ENCODE data around the gene TUB. TPM values are rescaled to one million over a fixed set of nuclear protein-coding genes. Genes with fewer than 3 reads are reported as not detected.
A peak's percentile ranks its signal among the peaks of the same experiment; 100 is the strongest.

TUB gene
- total and polyA plus RNA-seq, 3 experiments from 2014 or later: 0.11 to 0.24 TPM; not detected in 1

- POLR2A ChIA-PET: no interaction called here
- H3K27ac Mint-ChIP-seq: no peak overlapping the region
- no peak overlapping the region for H3K4me3 Mint-ChIP-seq
- no peaks in the 10 kb centered on the region for H3K27me3 ChIP-seq (ENCODE audit: insufficient read depth, low read length, poor library complexity, severe bottlenecking)
- no peaks in the 10 kb centered on the region for H3K36me3 ChIP-seq (ENCODE audit: insufficient read depth, low read length)
- H3K4me1 Mint-ChIP-seq: no peaks in the 10 kb centered on the region
- no peak for DNase-seq
- H3K27ac ChIP-seq (ENCODE audit: low read depth, low read length): no peak overlapping the region
- H3K4me1 ChIP-seq (ENCODE audit: insufficient read depth, low read length): no peaks in the 10 kb centered on the region
- H3K4me3 ChIP-seq (ENCODE audit: low read length): no peak overlapping the region
- H3K9me3 Mint-ChIP-seq: no peaks in the 10 kb centered on the region
- H3K36me3 Mint-ChIP-seq: peaks cover 0 to 2% (median 0%) of the 10 kb centered on the region in 3 donors
- H3K9me3 ChIP-seq (ENCODE audit: low read length): no peaks in the 10 kb centered on the region
- H3K27me3 Mint-ChIP-seq: peaks cover 0 to 19% of the 10 kb centered on the region in 2 donors
- CTCF ChIA-PET: no interaction called here
Measured at GRCh38 chr11:8040261-8040920, 40.6 kb upstream of the TUB start.

DNA sequence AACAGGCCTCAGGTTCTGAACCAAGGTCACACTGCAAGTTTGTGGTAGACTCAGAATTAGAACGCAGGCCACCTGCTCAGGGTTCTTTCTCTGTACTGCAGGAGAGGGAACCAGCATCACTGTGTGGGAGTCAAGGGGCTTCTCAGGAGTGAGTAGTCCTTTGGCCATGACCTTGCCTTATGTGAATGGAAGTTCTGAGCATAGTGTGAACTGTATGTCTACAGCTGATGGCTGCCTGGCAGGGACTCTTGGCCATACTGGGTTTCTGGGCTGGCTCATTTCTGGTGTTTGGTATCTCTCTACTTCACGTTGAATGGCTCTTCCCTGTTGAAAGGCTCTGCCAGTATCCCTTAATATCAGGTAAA is 40.1 kb upstream of the TUB start:
- CTCF ChIA-PET: no interaction called here
- POLR2A ChIA-PET: no interaction called here
- H3K9me3 ChIP-seq (ENCODE audit: low read length): no peaks in the 10 kb centered on the region
- no peaks in the 10 kb centered on the region for H3K27me3 ChIP-seq (ENCODE audit: insufficient read depth, low read length, poor library complexity, severe bottlenecking)
- no peaks in the 10 kb centered on the region for H3K4me1 Mint-ChIP-seq
- H3K36me3 Mint-ChIP-seq: peaks cover 0 to 2% (median 0%) of the 10 kb centered on the region in 3 donors
- no peaks in the 10 kb centered on the region for H3K4me1 ChIP-seq (ENCODE audit: insufficient read depth, low read length)
- no peak overlapping the region for H3K4me3 ChIP-seq (ENCODE audit: low read length)
- peaks cover 0 to 19% of the 10 kb centered on the region in 2 donors for H3K27me3 Mint-ChIP-seq
- no peak overlapping the region for H3K27ac Mint-ChIP-seq
- no peaks in the 10 kb centered on the region for H3K36me3 ChIP-seq (ENCODE audit: insufficient read depth, low read length)
- H3K9me3 Mint-ChIP-seq: no peaks in the 10 kb centered on the region
- H3K27ac ChIP-seq (ENCODE audit: low read depth, low read length): no peak overlapping the region
- DNase-seq: no peak
- H3K4me3 Mint-ChIP-seq: no peak overlapping the region

DNA sequence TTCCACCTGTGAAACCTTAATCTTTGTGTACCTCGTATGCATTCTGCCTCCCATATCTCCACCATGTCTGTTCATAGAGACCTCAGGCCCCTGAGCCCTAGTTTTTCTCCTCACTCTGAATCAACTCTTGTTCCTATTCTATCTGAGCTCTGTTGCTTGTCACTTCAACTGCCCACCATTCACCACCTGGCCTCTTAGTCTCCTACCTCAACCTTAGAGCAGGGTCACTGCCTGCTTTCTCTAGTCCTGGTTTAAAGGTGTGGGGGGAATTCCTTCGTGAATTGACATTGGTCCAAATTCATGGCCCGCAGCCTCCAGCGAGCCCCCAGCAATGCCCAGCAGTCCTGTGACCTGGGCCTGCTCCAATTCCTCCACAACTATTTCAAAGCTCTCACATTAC is 39.4 kb upstream of the TUB start:
- Mint-ChIP-seq H3K9me3 (no peaks in the 10 kb centered on the region), H3K4me3 (no peak overlapping the region), H3K27me3 (peaks cover 0 to 19% of the 10 kb centered on the region in 2 donors), H3K36me3 (peaks cover 0 to 2% (median 0%) of the 10 kb centered on the region in 3 donors), H3K27ac (no peak overlapping the region), H3K4me1 (no peaks in the 10 kb centered on the region)
- Histone ChIP-seq H3K4me3 (ENCODE audit: low read length) (no peak overlapping the region), H3K27ac (ENCODE audit: low read depth, low read length) (no peak overlapping the region), H3K9me3 (ENCODE audit: low read length) (no peaks in the 10 kb centered on the region), H3K36me3 (ENCODE audit: insufficient read depth, low read length) (no peaks in the 10 kb centered on the region), H3K4me1 (ENCODE audit: insufficient read depth, low read length) (no peaks in the 10 kb centered on the region), H3K27me3 (ENCODE audit: insufficient read depth, low read length, poor library complexity, severe bottlenecking) (no peaks in the 10 kb centered on the region)
- POLR2A ChIA-PET: no interaction called here
- CTCF ChIA-PET: no interaction called here
- no peak for DNase-seq

- no peak for DNase-seq
- ChIA-PET CTCF (no interaction called here), POLR2A (no interaction called here)
- peaks cover 0 to 16% of the 10 kb centered on the region in 2 donors for H3K27me3 Mint-ChIP-seq
- no peaks in the 10 kb centered on the region for H3K4me1 Mint-ChIP-seq
- Histone ChIP-seq H3K4me3 (ENCODE audit: low read length) (no peak overlapping the region), H3K4me1 (ENCODE audit: insufficient read depth, low read length) (no peaks in the 10 kb centered on the region), H3K27ac (ENCODE audit: low read depth, low read length) (no peak overlapping the region), H3K36me3 (ENCODE audit: insufficient read depth, low read length) (no peaks in the 10 kb centered on the region), H3K27me3 (ENCODE audit: insufficient read depth, low read length, poor library complexity, severe bottlenecking) (no peaks in the 10 kb centered on the region), H3K9me3 (ENCODE audit: low read length) (no peaks in the 10 kb centered on the region)
- H3K9me3 Mint-ChIP-seq: no peaks in the 10 kb centered on the region
- H3K36me3 Mint-ChIP-seq: peaks cover 0 to 2% (median 0%) of the 10 kb centered on the region in 3 donors
- no peak overlapping the region for H3K4me3 Mint-ChIP-seq
- no peak overlapping the region for H3K27ac Mint-ChIP-seq
Measured at GRCh38 chr11:8043756-8044155, 37.3 kb upstream of the TUB start.

GRCh38 chr11:8045839-8046238 is 35.2 kb upstream of the TUB start:
- H3K4me3 Mint-ChIP-seq: no peak overlapping the region
- no peak overlapping the region for H3K27ac ChIP-seq (ENCODE audit: low read depth, low read length)
- DNase-seq: no peak
- no peaks in the 10 kb centered on the region for H3K27me3 ChIP-seq (ENCODE audit: insufficient read depth, low read length, poor library complexity, severe bottlenecking)
- H3K4me1 Mint-ChIP-seq: no peaks in the 10 kb centered on the region
- H3K27ac Mint-ChIP-seq: no peak overlapping the region
- H3K4me1 ChIP-seq (ENCODE audit: insufficient read depth, low read length): no peaks in the 10 kb centered on the region
- ChIA-PET POLR2A (no interaction called here), CTCF (no interaction called here)
- no peaks in the 10 kb centered on the region for H3K9me3 ChIP-seq (ENCODE audit: low read length)
- no peaks in the 10 kb centered on the region for H3K36me3 Mint-ChIP-seq
- H3K36me3 ChIP-seq (ENCODE audit: insufficient read depth, low read length): no peaks in the 10 kb centered on the region
- H3K27me3 Mint-ChIP-seq: peaks cover 0 to 10% of the 10 kb centered on the region in 2 donors
- no peak overlapping the region for H3K4me3 ChIP-seq (ENCODE audit: low read length)
- no peaks in the 10 kb centered on the region for H3K9me3 Mint-ChIP-seq

- no peaks in the 10 kb centered on the region for H3K36me3 Mint-ChIP-seq
- no peak overlapping the region for H3K4me3 ChIP-seq (ENCODE audit: low read length)
- DNase-seq: no peak
- no peaks in the 10 kb centered on the region for H3K9me3 Mint-ChIP-seq
- no peak overlapping the region for H3K27ac Mint-ChIP-seq
- no peaks in the 10 kb centered on the region for H3K4me1 Mint-ChIP-seq
- H3K4me1 ChIP-seq (ENCODE audit: insufficient read depth, low read length): no peaks in the 10 kb centered on the region
- H3K27me3 ChIP-seq (ENCODE audit: insufficient read depth, low read length, poor library complexity, severe bottlenecking): no peaks in the 10 kb centered on the region
- no peaks in the 10 kb centered on the region for H3K9me3 ChIP-seq (ENCODE audit: low read length)
- ChIA-PET POLR2A (no interaction called here), CTCF (interaction anchor here (1.0 kb wide), 1 partner anchor 13 kb away, joined by 4 read pairs; no protein-coding TSS in a partner anchor)
- no peak overlapping the region for H3K4me3 Mint-ChIP-seq
- no peak overlapping the region for H3K27ac ChIP-seq (ENCODE audit: low read depth, low read length)
- no peaks in the 10 kb centered on the region for H3K36me3 ChIP-seq (ENCODE audit: insufficient read depth, low read length)
- H3K27me3 Mint-ChIP-seq: peaks cover 0 to 21% of the 10 kb centered on the region in 2 donors
Measured at GRCh38 chr11:8047382-8047781, 33.6 kb upstream of the TUB start.

GRCh38 chr11:8049084-8049483 is 31.9 kb upstream of the TUB start:
- POLR2A ChIA-PET: no interaction called here
- H3K4me1 Mint-ChIP-seq: no peaks in the 10 kb centered on the region
- no peaks in the 10 kb centered on the region for H3K4me1 ChIP-seq (ENCODE audit: insufficient read depth, low read length)
- no peaks in the 10 kb centered on the region for H3K27me3 ChIP-seq (ENCODE audit: insufficient read depth, low read length, poor library complexity, severe bottlenecking)
- H3K9me3 Mint-ChIP-seq: no peaks in the 10 kb centered on the region
- no peak overlapping the region for H3K27ac ChIP-seq (ENCODE audit: low read depth, low read length)
- no peak overlapping the region for H3K4me3 Mint-ChIP-seq
- no peak overlapping the region for H3K4me3 ChIP-seq (ENCODE audit: low read length)
- DNase-seq: no peak
- H3K36me3 ChIP-seq (ENCODE audit: insufficient read depth, low read length): no peaks in the 10 kb centered on the region
- H3K36me3 Mint-ChIP-seq: no peaks in the 10 kb centered on the region
- H3K27me3 Mint-ChIP-seq: peaks cover 0 to 21% of the 10 kb centered on the region in 2 donors
- CTCF ChIA-PET: interaction anchor here (0.9 kb wide), 1 partner anchor 156 kb away, joined by 3 read pairs; no protein-coding TSS in a partner anchor
- no peaks in the 10 kb centered on the region for H3K9me3 ChIP-seq (ENCODE audit: low read length)
- H3K27ac Mint-ChIP-seq: no peak overlapping the region

GRCh38 chr11:8055091-8055835 is 25.7 kb upstream of the TUB start:
- peak in 1 of 5 donors; percentile 3 for DNase-seq
- H3K27me3 ChIP-seq (ENCODE audit: insufficient read depth, low read length, poor library complexity, severe bottlenecking): no peaks in the 10 kb centered on the region
- H3K9me3 ChIP-seq (ENCODE audit: low read length): no peaks in the 10 kb centered on the region
- Mint-ChIP-seq H3K27me3 (peaks cover 7 to 23% of the 10 kb centered on the region in 2 donors), H3K9me3 (no peaks in the 10 kb centered on the region), H3K36me3 (no peaks in the 10 kb centered on the region), H3K4me3 (no peak overlapping the region), H3K4me1 (peaks cover 0 to 3% (median 0%) of the 10 kb centered on the region in 3 donors), H3K27ac (peak overlapping the region in 1 of 8 donors; percentile 24)
- H3K4me1 ChIP-seq (ENCODE audit: insufficient read depth, low read length): no peaks in the 10 kb centered on the region
- no peaks in the 10 kb centered on the region for H3K36me3 ChIP-seq (ENCODE audit: insufficient read depth, low read length)
- H3K4me3 ChIP-seq (ENCODE audit: low read length): no peak overlapping the region
- ChIA-PET POLR2A (no interaction called here), CTCF (interaction anchor here (1.0 kb wide), 1 partner anchor 22 kb away, joined by 3 read pairs; no protein-coding TSS in a partner anchor)
- H3K27ac ChIP-seq (ENCODE audit: low read depth, low read length): no peak overlapping the region

Measured in CD8-positive, alpha-beta memory T cell (primary cell).